CD4-positive, alpha-beta memory T cell (primary cell): ENCODE measurements around the gene MYBPH. TPM values are rescaled to one million over a fixed set of nuclear protein-coding genes. Genes with fewer than 3 reads are reported as not detected.

Experiments used
- CTCF ChIA-PET: fragments of 350-600 bp; sonication (Branson Sonifier 250); formaldehyde crosslinking; loops from one replicate; lab custom pipeline; 2021; ENCODE audit warnings: inconsistent platforms; ENCODE audit not compliant: partially characterized antibody; lab: Charles Lee
- POLR2A ChIA-PET: fragments of 350-600 bp; sonication (Branson Sonifier 250); formaldehyde crosslinking; loops from one replicate; lab custom pipeline; 2021; ENCODE audit not compliant: partially characterized antibody; lab: Charles Lee
- DNase-seq, 5 donors: peaks; one replicate each; pipeline versions ENCODE4 v3.0.0 to v3.0.0-alpha.2; 2020 to 2022; ENCODE audit warnings: mixed read lengths in 1 of 5
- H3K27ac ChIP-seq: one replicate; pipeline ENCODE4 v1.7.0; 2013; ENCODE audit warnings: low read depth, low read length
- H3K27me3 ChIP-seq: 2 replicates; pipeline ENCODE4 v1.7.0; 2013; ENCODE audit warnings: mild to moderate bottlenecking, low read length, moderate library complexity; ENCODE audit not compliant: insufficient read depth
- H3K36me3 ChIP-seq: 2 replicates; pipeline ENCODE4 v1.7.0; 2013; ENCODE audit warnings: mild to moderate bottlenecking, low read length, moderate library complexity; ENCODE audit not compliant: insufficient read depth
- H3K4me1 ChIP-seq: 2 replicates; pipeline ENCODE4 v1.7.0; 2013; ENCODE audit warnings: mild to moderate bottlenecking, low read length, moderate library complexity; ENCODE audit not compliant: insufficient read depth
- H3K4me3 ChIP-seq, 2 donors: one replicate each; pipeline ENCODE4 v1.7.0; 2013; ENCODE audit warnings: low read length in 2 of 2, mild to moderate bottlenecking in 1 of 2
- H3K9me3 ChIP-seq, 2 donors: one replicate each; pipeline ENCODE4 v1.7.0; 2013; ENCODE audit warnings: low read length in 2 of 2, control low read depth in 1 of 2; ENCODE audit not compliant: control insufficient read depth in 1 of 2
- H3K27ac Mint-ChIP-seq, 7 donors: one replicate each; pipeline ENCODE4 v1.8.0; 2020 to 2021; ENCODE audit warnings: mixed read lengths in 7 of 7, mild to moderate bottlenecking in 6 of 7, inconsistent platforms in 3 of 7, moderate library complexity in 3 of 7
- H3K27me3 Mint-ChIP-seq, 2 donors: one replicate each; pipeline ENCODE4 v1.8.0; 2020 to 2021; ENCODE audit warnings: mixed read lengths in 2 of 2
- H3K36me3 Mint-ChIP-seq, 2 donors: one replicate each; pipeline ENCODE4 v1.8.0; 2020 to 2021; ENCODE audit warnings: mixed read lengths in 2 of 2, inconsistent platforms in 1 of 2, mild to moderate bottlenecking in 1 of 2
- H3K4me1 Mint-ChIP-seq, 4 donors: one replicate each; pipeline ENCODE4 v1.8.0; 2020 to 2021; ENCODE audit warnings: mixed read lengths in 4 of 4, mild to moderate bottlenecking in 1 of 4
- H3K4me3 Mint-ChIP-seq, 8 donors: one replicate each; pipeline ENCODE4 v1.8.0; 2020 to 2021; ENCODE audit warnings: mixed read lengths in 8 of 8, mild to moderate bottlenecking in 7 of 8, moderate library complexity in 6 of 8, inconsistent platforms in 3 of 8
- H3K9me3 Mint-ChIP-seq, 8 donors: one replicate each; pipeline ENCODE4 v1.8.0; 2020 to 2021; ENCODE audit warnings: mixed read lengths in 8 of 8, mild to moderate bottlenecking in 5 of 8, inconsistent platforms in 3 of 8, moderate library complexity in 1 of 8
- intact Hi-C: fragments of 100-400 bp; cut with micrococcal nuclease; formaldehyde crosslinking; loops from one replicate; pipeline ENCODE4 v1.15.1; 2023
- polyA plus RNA-seq, 2 donors: library from polyadenylated mRNA; unstranded; fragments of 300-500 nt; fragmentation: Illumina TruSeq; gene quantifications; one replicate each; pipeline ENCODE4 v1.2.3, GENCODE V29; 2021
- total RNA-seq, 2 experiments: library from RNA; stranded (reverse); gene quantifications; one replicate each; pipeline ENCODE4 v1.2.3, GENCODE V29; 2021

Gene MYBPH
- total and polyA plus RNA-seq, 4 experiments from 2014 or later, result not detected

GRCh38 chr1:203145321-203146041 lies 30.1 kb downstream of the MYBPH start:
- no peak overlapping the region for H3K27ac Mint-ChIP-seq
- H3K4me3 Mint-ChIP-seq, result no peak overlapping the region
- no peaks in the 10 kb centered on the region for H3K4me1 Mint-ChIP-seq
- H3K36me3 ChIP-seq, result no peaks in the 10 kb centered on the region
- intact Hi-C loops, result no loop called here
- ChIA-PET CTCF (no interaction called here), POLR2A (no interaction called here)
- no peaks in the 10 kb centered on the region for H3K27me3 ChIP-seq
- DNase-seq, result no peak
- no peaks in the 10 kb centered on the region for H3K4me1 ChIP-seq
- H3K9me3 Mint-ChIP-seq, result peaks cover 0 to 8% (median 0%) of the 10 kb centered on the region in 8 donors
- no peaks in the 10 kb centered on the region for H3K9me3 ChIP-seq
- H3K27ac ChIP-seq, result no peak overlapping the region
- no peak overlapping the region for H3K4me3 ChIP-seq
- no peaks in the 10 kb centered on the region for H3K36me3 Mint-ChIP-seq
- peaks cover 0 to 2% of the 10 kb centered on the region in 2 donors for H3K27me3 Mint-ChIP-seq

- Histone ChIP-seq H3K4me3 (no peak overlapping the region), H3K27ac (no peak overlapping the region), H3K36me3 (no peaks in the 10 kb centered on the region), H3K9me3 (no peaks in the 10 kb centered on the region), H3K27me3 (no peaks in the 10 kb centered on the region), H3K4me1 (no peaks in the 10 kb centered on the region)
- H3K9me3 Mint-ChIP-seq, result peaks cover 0 to 8% (median 0%) of the 10 kb centered on the region in 8 donors
- H3K4me3 Mint-ChIP-seq, result no peak overlapping the region
- no peaks in the 10 kb centered on the region for H3K36me3 Mint-ChIP-seq
- POLR2A ChIA-PET, result no interaction called here
- DNase-seq, result no peak
- H3K27ac Mint-ChIP-seq, result no peak overlapping the region
- H3K27me3 Mint-ChIP-seq, result peaks cover 0 to 2% of the 10 kb centered on the region in 2 donors
- intact Hi-C loops, result no loop called here
- H3K4me1 Mint-ChIP-seq, result no peaks in the 10 kb centered on the region
- CTCF ChIA-PET, result no interaction called here
Observed at GRCh38 chr1:203144661-203145060, 31.0 kb downstream of the MYBPH start.

- intact Hi-C loops, result no loop called here
- H3K9me3 Mint-ChIP-seq, result peaks cover 0 to 8% (median 0%) of the 10 kb centered on the region in 8 donors
- peak overlapping the region in 1 of 8 donors; percentile 22 for H3K4me3 Mint-ChIP-seq
- Histone ChIP-seq H3K36me3 (no peaks in the 10 kb centered on the region), H3K27ac (no peak overlapping the region), H3K4me3 (no peak overlapping the region), H3K27me3 (no peaks in the 10 kb centered on the region), H3K4me1 (no peaks in the 10 kb centered on the region), H3K9me3 (no peaks in the 10 kb centered on the region)
- no peaks in the 10 kb centered on the region for H3K4me1 Mint-ChIP-seq
- peaks cover 0 to 2% of the 10 kb centered on the region in 2 donors for H3K27me3 Mint-ChIP-seq
- H3K27ac Mint-ChIP-seq, result peak overlapping the region in 1 of 7 donors; percentile 11
- CTCF ChIA-PET, result no interaction called here
- no peak for DNase-seq
- POLR2A ChIA-PET, result no interaction called here
- no peaks in the 10 kb centered on the region for H3K36me3 Mint-ChIP-seq
Observed at GRCh38 chr1:203143641-203144040, 32.0 kb downstream of the MYBPH start.

- no peak for DNase-seq
- POLR2A ChIA-PET, result no interaction called here
Observed at GRCh38 chr1:203142684-203143408, 32.8 kb downstream of the MYBPH start.

GRCh38 chr1:203142124-203142523 lies 33.5 kb downstream of the MYBPH start:
- H3K9me3 Mint-ChIP-seq, result peaks cover 0 to 8% (median 0%) of the 10 kb centered on the region in 8 donors
- ChIA-PET POLR2A (no interaction called here), CTCF (interaction anchor here (0.7 kb wide), 1 partner anchor 21 kb away, joined by 4 read pairs; no protein-coding TSS in a partner anchor)
- H3K36me3 Mint-ChIP-seq, result no peaks in the 10 kb centered on the region
- no peaks in the 10 kb centered on the region for H3K4me1 Mint-ChIP-seq
- no peak overlapping the region for H3K4me3 Mint-ChIP-seq
- Histone ChIP-seq H3K9me3 (no peaks in the 10 kb centered on the region), H3K4me3 (no peak overlapping the region), H3K27ac (no peak overlapping the region), H3K4me1 (no peaks in the 10 kb centered on the region), H3K36me3 (no peaks in the 10 kb centered on the region), H3K27me3 (no peaks in the 10 kb centered on the region)
- H3K27me3 Mint-ChIP-seq, result peaks cover 0 to 4% of the 10 kb centered on the region in 2 donors
- no peak overlapping the region for H3K27ac Mint-ChIP-seq
- intact Hi-C loops, result no loop called here
- no peak for DNase-seq

More at GRCh38 chr1:203142684-203143408, 32.8 kb downstream of the MYBPH start:
- Histone ChIP-seq H3K36me3 (no peaks in the 10 kb centered on the region), H3K27me3 (no peaks in the 10 kb centered on the region), H3K4me3 (no peak overlapping the region), H3K4me1 (no peaks in the 10 kb centered on the region), H3K27ac (no peak overlapping the region), H3K9me3 (no peaks in the 10 kb centered on the region)
- intact Hi-C loops, result no loop called here
- Mint-ChIP-seq H3K4me1 (no peaks in the 10 kb centered on the region), H3K27me3 (peaks cover 0 to 2% of the 10 kb centered on the region in 2 donors), H3K27ac (peak overlapping the region in 1 of 7 donors; percentile 5), H3K4me3 (no peak overlapping the region), H3K36me3 (no peaks in the 10 kb centered on the region), H3K9me3 (peaks cover 0 to 8% (median 0%) of the 10 kb centered on the region in 8 donors)
- CTCF ChIA-PET, result no interaction called here

GRCh38 chr1:203140743-203141520 lies 34.7 kb downstream of the MYBPH start:
- POLR2A ChIA-PET, result no interaction called here
- Histone ChIP-seq H3K27me3 (peaks cover 5% of the 10 kb centered on the region), H3K27ac (no peak overlapping the region), H3K36me3 (no peaks in the 10 kb centered on the region), H3K4me1 (peaks cover 5% of the 10 kb centered on the region), H3K9me3 (no peaks in the 10 kb centered on the region), H3K4me3 (no peak overlapping the region)
- CTCF ChIA-PET, result no interaction called here
- no peak overlapping the region for H3K4me3 Mint-ChIP-seq
- H3K27ac Mint-ChIP-seq, result no peak overlapping the region
- peaks cover 0 to 3% (median 2%) of the 10 kb centered on the region in 4 donors for H3K4me1 Mint-ChIP-seq
- H3K9me3 Mint-ChIP-seq, result peaks cover 0 to 8% (median 0%) of the 10 kb centered on the region in 8 donors
- H3K27me3 Mint-ChIP-seq, result peaks cover 0 to 7% of the 10 kb centered on the region in 2 donors
- intact Hi-C loops, result no loop called here
- H3K36me3 Mint-ChIP-seq, result no peaks in the 10 kb centered on the region
- no peak for DNase-seq

- POLR2A ChIA-PET, result no interaction called here
Observed at GRCh38 chr1:203139976-203140475, 35.6 kb downstream of the MYBPH start.

More at GRCh38 chr1:203139976-203140475, 35.6 kb downstream of the MYBPH start:
- H3K9me3 ChIP-seq, result no peaks in the 10 kb centered on the region
- H3K36me3 Mint-ChIP-seq, result no peaks in the 10 kb centered on the region
- peaks cover 0 to 7% of the 10 kb centered on the region in 2 donors for H3K27me3 Mint-ChIP-seq
- no peak overlapping the region for H3K4me3 ChIP-seq
- no peak for DNase-seq
- H3K27ac ChIP-seq, result no peak overlapping the region
- CTCF ChIA-PET, result no interaction called here
- no peak overlapping the region for H3K27ac Mint-ChIP-seq
- H3K4me3 Mint-ChIP-seq, result no peak overlapping the region
- H3K27me3 ChIP-seq, result peaks cover 7% of the 10 kb centered on the region
- H3K4me1 ChIP-seq, result peaks cover 5% of the 10 kb centered on the region
- H3K9me3 Mint-ChIP-seq, result peaks cover 0 to 8% (median 0%) of the 10 kb centered on the region in 8 donors
- no peaks in the 10 kb centered on the region for H3K36me3 ChIP-seq
- peaks cover 1 to 7% (median 4%) of the 10 kb centered on the region in 4 donors for H3K4me1 Mint-ChIP-seq
- intact Hi-C loops, result no loop called here
